Measurements from ENCODE around the gene HPSE2.

DNA sequence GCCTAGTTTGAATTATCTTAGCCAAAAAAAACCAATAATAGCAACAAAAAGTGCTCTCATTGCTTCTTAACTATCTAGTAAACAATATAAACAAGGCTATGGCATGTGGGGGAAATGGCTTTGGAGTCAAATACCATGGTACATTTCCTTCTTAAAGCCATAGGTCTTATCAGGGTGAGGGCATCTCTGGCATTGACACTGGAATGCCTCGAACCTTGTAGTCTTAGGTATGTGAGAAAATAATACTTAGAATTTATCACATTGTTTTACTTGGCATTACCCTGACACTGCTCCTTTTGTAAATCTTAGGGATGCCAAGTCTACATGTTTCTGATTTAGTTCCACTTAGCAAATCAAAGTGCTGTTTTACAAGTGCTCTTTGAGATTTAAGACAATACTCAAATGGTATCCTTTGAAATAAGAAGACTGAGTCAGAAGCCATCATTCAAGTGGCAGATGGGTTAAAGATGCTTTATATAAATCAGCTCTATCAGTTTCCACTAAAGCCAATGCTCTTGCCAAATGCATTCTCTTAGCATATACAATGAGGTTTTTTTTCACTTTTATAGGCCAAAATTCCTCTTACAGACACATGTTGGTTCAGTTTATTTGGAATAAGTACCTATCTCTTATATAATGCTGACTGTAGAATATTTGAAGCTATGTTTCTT lies 155.2 kb downstream of the HPSE2 start:
- TF ChIP-seq, protein P1, sequence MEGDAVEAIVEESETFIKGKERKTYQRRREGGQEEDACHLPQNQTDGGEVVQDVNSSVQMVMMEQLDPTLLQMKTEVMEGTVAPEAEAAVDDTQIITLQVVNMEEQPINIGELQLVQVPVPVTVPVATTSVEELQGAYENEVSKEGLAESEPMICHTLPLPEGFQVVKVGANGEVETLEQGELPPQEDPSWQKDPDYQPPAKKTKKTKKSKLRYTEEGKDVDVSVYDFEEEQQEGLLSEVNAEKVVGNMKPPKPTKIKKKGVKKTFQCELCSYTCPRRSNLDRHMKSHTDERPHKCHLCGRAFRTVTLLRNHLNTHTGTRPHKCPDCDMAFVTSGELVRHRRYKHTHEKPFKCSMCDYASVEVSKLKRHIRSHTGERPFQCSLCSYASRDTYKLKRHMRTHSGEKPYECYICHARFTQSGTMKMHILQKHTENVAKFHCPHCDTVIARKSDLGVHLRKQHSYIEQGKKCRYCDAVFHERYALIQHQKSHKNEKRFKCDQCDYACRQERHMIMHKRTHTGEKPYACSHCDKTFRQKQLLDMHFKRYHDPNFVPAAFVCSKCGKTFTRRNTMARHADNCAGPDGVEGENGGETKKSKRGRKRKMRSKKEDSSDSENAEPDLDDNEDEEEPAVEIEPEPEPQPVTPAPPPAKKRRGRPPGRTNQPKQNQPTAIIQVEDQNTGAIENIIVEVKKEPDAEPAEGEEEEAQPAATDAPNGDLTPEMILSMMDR (IDR thresholded peaks at IDR 0.05): no peak
- no peak for TF ChIP-seq POLR2AphosphoS5 (IDR thresholded peaks at IDR 0.05)
